Left lung (tissue), 10 donors: ENCODE results near the gene CHRNA4. TPM values are rescaled to one million over a fixed set of nuclear protein-coding genes. Genes with fewer than 3 reads are reported as not detected.

Experiments used
- ATAC-seq: fragments of 200-7000 bp; cut with Tn5 transposase; one replicate; pipeline ENCODE4 v1.9.1; 2020; ENCODE audit warnings: moderate library complexity
- DNase-seq, 4 donors: peaks; one replicate each; pipeline ENCODE4 v3.0.0-alpha.2; 2013 to 2020
- H3K27ac ChIP-seq, 2 donors: fragments of 200-600 bp; sonication (generic) in 1 of 2; one replicate each; pipeline versions ENCODE4 v1.5.0 to v1.8.0; 2020 to 2021
- H3K27me3 ChIP-seq, 2 donors: fragments of 200-600 bp; sonication (generic) in 1 of 2; one replicate each; pipeline versions ENCODE4 v1.5.0 to v1.8.0; 2020 to 2021
- H3K36me3 ChIP-seq, 2 donors: fragments of 200-600 bp; sonication (generic) in 1 of 2; one replicate each; pipeline versions ENCODE4 v1.5.0 to v1.8.0; 2020 to 2021
- H3K4me1 ChIP-seq, 2 donors: fragments of 200-600 bp; one replicate each; pipeline ENCODE4 v1.8.0; 2021
- H3K4me3 ChIP-seq, 2 donors: fragments of 200-600 bp; sonication (generic) in 1 of 2; one replicate each; pipeline versions ENCODE4 v1.5.0 to v1.8.0; 2020 to 2021; ENCODE audit warnings: mild to moderate bottlenecking in 1 of 2
- H3K9me3 ChIP-seq, 2 donors: fragments of 200-600 bp; sonication (generic) in 1 of 2; one replicate each; pipeline versions ENCODE4 v1.5.0 to v1.8.0; 2020 to 2021
- CTCF ChIP-seq, 2 donors: fragments of 200-600 bp; sonication (generic) in 1 of 2; IDR thresholded peaks; one replicate each; pipeline versions ENCODE4 v1.5.0 to v1.8.0; 2021; ENCODE audit warnings: antibody characterized with exemption in 2 of 2
- intact Hi-C, 2 donors: fragments of 100-400 bp; cut with DNase I; formaldehyde crosslinking; loops; one replicate each; pipeline versions ENCODE4 v1.11.2 to v1.14.2; 2022
- polyA plus RNA-seq, 6 donors: library from polyadenylated mRNA; unstranded; fragments of 120-200 nt; gene quantifications; one replicate each; pipeline ENCODE4 v1.2.1, GENCODE V29; 2013; ENCODE audit not compliant: insufficient read length in 6 of 6
- total RNA-seq, 2 donors: library from RNA; stranded (reverse); fragmentation: NEBNext Ultra II Directional; extraction: Animal tissue kit (Norgen Biotek cat#: 25700); gene quantifications; one replicate each; pipeline ENCODE4 v1.2.1, GENCODE V29; 2021
- donor health status: DM: no; HTN: yes; CAD: no.
- donor health status: DM: no; HTN: no; CAD: no.

Gene CHRNA4
- total and polyA plus RNA-seq, 8 donors: 0.16 to 1.3 (median 1.00) TPM; not detected in 2

GRCh38 chr20:63404129-63405085 is 43.3 kb upstream of the CHRNA4 start:
- TF ChIP-seq CTCF (IDR thresholded peaks at IDR 0.05): no peak
- Histone ChIP-seq H3K4me3 (no peak overlapping the region), H3K27ac (no peak overlapping the region), H3K36me3 (no peaks in the 10 kb centered on the region), H3K4me1 (no peaks in the 10 kb centered on the region), H3K9me3 (no peaks in the 10 kb centered on the region), H3K27me3 (peaks cover 0 to 71% of the 10 kb centered on the region in 2 donors)
- no peak for ATAC-seq
- intact Hi-C loops: no loop called here
- no peak for DNase-seq

GRCh38 chr20:63403403-63404105 is 42.4 kb upstream of the CHRNA4 start:
- Histone ChIP-seq H3K27me3 (peaks cover 0 to 80% of the 10 kb centered on the region in 2 donors), H3K9me3 (no peaks in the 10 kb centered on the region), H3K4me3 (no peak overlapping the region), H3K36me3 (no peaks in the 10 kb centered on the region), H3K27ac (no peak overlapping the region), H3K4me1 (no peaks in the 10 kb centered on the region)
- DNase-seq: no peak
- TF ChIP-seq CTCF (IDR thresholded peaks at IDR 0.05): no peak
- intact Hi-C loops: no loop called here
- ATAC-seq: no peak

GRCh38 chr20:63402860-63403220 is 41.7 kb upstream of the CHRNA4 start:
- no peaks in the 10 kb centered on the region for H3K36me3 ChIP-seq
- DNase-seq: no peak
- H3K27me3 ChIP-seq: peaks cover 0 to 86% of the 10 kb centered on the region in 2 donors
- H3K4me3 ChIP-seq: no peak overlapping the region
- H3K9me3 ChIP-seq: no peaks in the 10 kb centered on the region
- no peaks in the 10 kb centered on the region for H3K4me1 ChIP-seq
- intact Hi-C loops: no loop called here
- TF ChIP-seq CTCF (IDR thresholded peaks at IDR 0.05): no peak
- no peak for ATAC-seq
- no peak overlapping the region for H3K27ac ChIP-seq

- no peak for ATAC-seq
- H3K27me3 ChIP-seq: peaks cover 0 to 91% of the 10 kb centered on the region in 2 donors
- DNase-seq: no peak
Observed at GRCh38 chr20:63402181-63402859, 41.2 kb upstream of the CHRNA4 start.

More at GRCh38 chr20:63402181-63402859, 41.2 kb upstream of the CHRNA4 start:
- H3K4me1 ChIP-seq: no peaks in the 10 kb centered on the region
- no peaks in the 10 kb centered on the region for H3K9me3 ChIP-seq
- H3K4me3 ChIP-seq: no peak overlapping the region
- H3K27ac ChIP-seq: no peak overlapping the region
- intact Hi-C loops: no loop called here
- TF ChIP-seq CTCF (IDR thresholded peaks at IDR 0.05): no peak
- H3K36me3 ChIP-seq: no peaks in the 10 kb centered on the region
